A673 (cell line): Measurements from ENCODE around the gene CELF5.
"Not testable (repeated sequence)": the region's sequence is repeated elsewhere in the genome, so short reads cannot be mapped to it uniquely, and the experiment has no call there.

ENCODE experiments used
- EZH2 ChIP-seq: fragments of 200-600 bp; sonication (generic); IDR thresholded peaks from 2 replicates; pipeline ENCODE4 v1.6.1; 2017; ENCODE audit warnings: borderline replicate concordance, low read depth, mild to moderate bottlenecking, mixed read lengths, antibody characterized with exemption, low read length; ENCODE audit not compliant: poor library complexity, severe bottlenecking
- TF ChIP-seq, protein P1 (sequence below): fragments of 300-800, 200-600 bp; sonication (generic); conservative IDR thresholded peaks from 2 replicates; pipeline ENCODE4 v1.5.1; 2017; ENCODE audit warnings: low read depth, mild to moderate bottlenecking, antibody characterized with exemption, low read length, moderate library complexity, mixed read lengths

DNA sequence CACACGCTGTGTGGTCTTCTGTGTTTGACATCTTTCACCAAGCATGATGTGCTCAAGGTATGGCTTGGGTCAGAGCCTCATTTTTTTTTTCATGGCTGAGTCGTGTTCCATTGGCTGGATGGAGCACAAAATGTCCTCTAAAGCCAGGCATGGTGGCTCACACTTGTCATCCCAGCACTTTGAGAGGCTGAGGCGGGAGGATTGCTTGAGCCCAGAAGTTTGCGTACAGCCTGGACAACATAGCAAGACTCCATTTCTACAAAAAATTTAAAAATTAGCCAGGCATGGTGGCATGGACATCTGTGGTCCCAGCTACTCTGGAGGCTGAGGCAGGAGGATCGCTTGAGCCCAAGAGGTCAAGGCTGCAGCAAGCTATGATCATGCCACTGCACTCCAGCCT lies 2.9 kb upstream of the CELF5 start:
- TF ChIP-seq, protein P1, sequence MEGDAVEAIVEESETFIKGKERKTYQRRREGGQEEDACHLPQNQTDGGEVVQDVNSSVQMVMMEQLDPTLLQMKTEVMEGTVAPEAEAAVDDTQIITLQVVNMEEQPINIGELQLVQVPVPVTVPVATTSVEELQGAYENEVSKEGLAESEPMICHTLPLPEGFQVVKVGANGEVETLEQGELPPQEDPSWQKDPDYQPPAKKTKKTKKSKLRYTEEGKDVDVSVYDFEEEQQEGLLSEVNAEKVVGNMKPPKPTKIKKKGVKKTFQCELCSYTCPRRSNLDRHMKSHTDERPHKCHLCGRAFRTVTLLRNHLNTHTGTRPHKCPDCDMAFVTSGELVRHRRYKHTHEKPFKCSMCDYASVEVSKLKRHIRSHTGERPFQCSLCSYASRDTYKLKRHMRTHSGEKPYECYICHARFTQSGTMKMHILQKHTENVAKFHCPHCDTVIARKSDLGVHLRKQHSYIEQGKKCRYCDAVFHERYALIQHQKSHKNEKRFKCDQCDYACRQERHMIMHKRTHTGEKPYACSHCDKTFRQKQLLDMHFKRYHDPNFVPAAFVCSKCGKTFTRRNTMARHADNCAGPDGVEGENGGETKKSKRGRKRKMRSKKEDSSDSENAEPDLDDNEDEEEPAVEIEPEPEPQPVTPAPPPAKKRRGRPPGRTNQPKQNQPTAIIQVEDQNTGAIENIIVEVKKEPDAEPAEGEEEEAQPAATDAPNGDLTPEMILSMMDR, result not testable (repeated sequence)
- TF ChIP-seq EZH2, result not testable (repeated sequence)
